ENCODE measurements around the gene BLTP3A. TPM values are rescaled to one million over a fixed set of nuclear protein-coding genes. Genes with fewer than 3 reads are reported as not detected.

The BLTP3A gene
- polyA plus RNA-seq, 1 donor from 2014 or later: 11.2 TPM

DNA sequence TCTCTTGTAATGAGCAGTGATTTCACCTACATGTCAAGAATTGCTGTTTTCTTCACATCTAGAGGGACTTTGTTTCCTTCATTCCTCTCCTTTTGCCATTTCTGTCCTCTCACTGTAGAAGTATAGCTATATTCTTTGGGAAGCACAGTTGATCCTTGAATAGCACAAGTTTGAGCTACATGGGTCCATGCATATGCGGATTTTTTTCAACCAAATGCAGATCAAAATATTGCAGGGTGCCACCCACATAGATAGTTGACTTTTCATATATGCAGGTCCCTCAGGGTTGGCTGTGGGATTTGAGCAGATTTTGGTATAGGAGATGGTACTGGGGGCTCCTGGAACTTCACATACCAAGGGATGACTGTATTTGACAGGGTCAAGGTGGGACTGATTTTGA, 41.1 kb downstream of the BLTP3A start:
- Histone ChIP-seq H3K4me3 (ENCODE audit: low read length) (no peak overlapping the region), H2AFZ (ENCODE audit: low read depth, low read length) (no peak overlapping the region), H3K27me3 (ENCODE audit: insufficient read depth, low read depth, low read length) (no peaks in the 10 kb centered on the region), H3K36me3 (ENCODE audit: insufficient read depth, low read length) (no peaks in the 10 kb centered on the region), H3K9me2 (ENCODE audit: insufficient read depth, low read length) (no peaks in the 10 kb centered on the region), H3K4me2 (ENCODE audit: low read length) (no peak overlapping the region), H3K27ac (ENCODE audit: low read length) (no peak overlapping the region), H3K9ac (ENCODE audit: low read length) (no peak overlapping the region), H3F3A (ENCODE audit: insufficient read depth, low read length, poor library complexity, severe bottlenecking) (no peaks in the 10 kb centered on the region), H3K9me3 (ENCODE audit: low read length) (no peaks in the 10 kb centered on the region), H4K20me1 (ENCODE audit: insufficient read depth) (no peaks in the 10 kb centered on the region), H3K79me2 (replicated peaks; ENCODE audit: insufficient read depth, low read length) (no peaks in the 10 kb centered on the region)
- no peak for TF ChIP-seq RAD21 (conservative IDR thresholded peaks at IDR 0.05)
- TF ChIP-seq, protein P1, sequence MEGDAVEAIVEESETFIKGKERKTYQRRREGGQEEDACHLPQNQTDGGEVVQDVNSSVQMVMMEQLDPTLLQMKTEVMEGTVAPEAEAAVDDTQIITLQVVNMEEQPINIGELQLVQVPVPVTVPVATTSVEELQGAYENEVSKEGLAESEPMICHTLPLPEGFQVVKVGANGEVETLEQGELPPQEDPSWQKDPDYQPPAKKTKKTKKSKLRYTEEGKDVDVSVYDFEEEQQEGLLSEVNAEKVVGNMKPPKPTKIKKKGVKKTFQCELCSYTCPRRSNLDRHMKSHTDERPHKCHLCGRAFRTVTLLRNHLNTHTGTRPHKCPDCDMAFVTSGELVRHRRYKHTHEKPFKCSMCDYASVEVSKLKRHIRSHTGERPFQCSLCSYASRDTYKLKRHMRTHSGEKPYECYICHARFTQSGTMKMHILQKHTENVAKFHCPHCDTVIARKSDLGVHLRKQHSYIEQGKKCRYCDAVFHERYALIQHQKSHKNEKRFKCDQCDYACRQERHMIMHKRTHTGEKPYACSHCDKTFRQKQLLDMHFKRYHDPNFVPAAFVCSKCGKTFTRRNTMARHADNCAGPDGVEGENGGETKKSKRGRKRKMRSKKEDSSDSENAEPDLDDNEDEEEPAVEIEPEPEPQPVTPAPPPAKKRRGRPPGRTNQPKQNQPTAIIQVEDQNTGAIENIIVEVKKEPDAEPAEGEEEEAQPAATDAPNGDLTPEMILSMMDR (IDR thresholded peaks at IDR 0.05; ENCODE audit: poor library complexity, severe bottlenecking): no peak
- TF ChIP-seq SMC3 (conservative IDR thresholded peaks at IDR 0.05; ENCODE audit: poor library complexity): no peak
- no peak for TF ChIP-seq EP300 (conservative IDR thresholded peaks at IDR 0.05; ENCODE audit: poor library complexity, severe bottlenecking)
- TF ChIP-seq EZH2 (IDR thresholded peaks at IDR 0.05; ENCODE audit: borderline replicate concordance, insufficient read depth, low read length, poor library complexity, severe bottlenecking): no peak
- no peak for TF ChIP-seq MXI1 (conservative IDR thresholded peaks at IDR 0.05; ENCODE audit: poor library complexity, severe bottlenecking)
- no peak for TF ChIP-seq TAF1 (IDR thresholded peaks at IDR 0.05; ENCODE audit: low read depth)
- TF ChIP-seq, protein P2, sequence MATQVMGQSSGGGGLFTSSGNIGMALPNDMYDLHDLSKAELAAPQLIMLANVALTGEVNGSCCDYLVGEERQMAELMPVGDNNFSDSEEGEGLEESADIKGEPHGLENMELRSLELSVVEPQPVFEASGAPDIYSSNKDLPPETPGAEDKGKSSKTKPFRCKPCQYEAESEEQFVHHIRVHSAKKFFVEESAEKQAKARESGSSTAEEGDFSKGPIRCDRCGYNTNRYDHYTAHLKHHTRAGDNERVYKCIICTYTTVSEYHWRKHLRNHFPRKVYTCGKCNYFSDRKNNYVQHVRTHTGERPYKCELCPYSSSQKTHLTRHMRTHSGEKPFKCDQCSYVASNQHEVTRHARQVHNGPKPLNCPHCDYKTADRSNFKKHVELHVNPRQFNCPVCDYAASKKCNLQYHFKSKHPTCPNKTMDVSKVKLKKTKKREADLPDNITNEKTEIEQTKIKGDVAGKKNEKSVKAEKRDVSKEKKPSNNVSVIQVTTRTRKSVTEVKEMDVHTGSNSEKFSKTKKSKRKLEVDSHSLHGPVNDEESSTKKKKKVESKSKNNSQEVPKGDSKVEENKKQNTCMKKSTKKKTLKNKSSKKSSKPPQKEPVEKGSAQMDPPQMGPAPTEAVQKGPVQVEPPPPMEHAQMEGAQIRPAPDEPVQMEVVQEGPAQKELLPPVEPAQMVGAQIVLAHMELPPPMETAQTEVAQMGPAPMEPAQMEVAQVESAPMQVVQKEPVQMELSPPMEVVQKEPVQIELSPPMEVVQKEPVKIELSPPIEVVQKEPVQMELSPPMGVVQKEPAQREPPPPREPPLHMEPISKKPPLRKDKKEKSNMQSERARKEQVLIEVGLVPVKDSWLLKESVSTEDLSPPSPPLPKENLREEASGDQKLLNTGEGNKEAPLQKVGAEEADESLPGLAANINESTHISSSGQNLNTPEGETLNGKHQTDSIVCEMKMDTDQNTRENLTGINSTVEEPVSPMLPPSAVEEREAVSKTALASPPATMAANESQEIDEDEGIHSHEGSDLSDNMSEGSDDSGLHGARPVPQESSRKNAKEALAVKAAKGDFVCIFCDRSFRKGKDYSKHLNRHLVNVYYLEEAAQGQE (IDR thresholded peaks at IDR 0.05; ENCODE audit: borderline replicate concordance): no peak
- TF ChIP-seq POLR2AphosphoS5 (IDR thresholded peaks at IDR 0.05): no peak

DNA sequence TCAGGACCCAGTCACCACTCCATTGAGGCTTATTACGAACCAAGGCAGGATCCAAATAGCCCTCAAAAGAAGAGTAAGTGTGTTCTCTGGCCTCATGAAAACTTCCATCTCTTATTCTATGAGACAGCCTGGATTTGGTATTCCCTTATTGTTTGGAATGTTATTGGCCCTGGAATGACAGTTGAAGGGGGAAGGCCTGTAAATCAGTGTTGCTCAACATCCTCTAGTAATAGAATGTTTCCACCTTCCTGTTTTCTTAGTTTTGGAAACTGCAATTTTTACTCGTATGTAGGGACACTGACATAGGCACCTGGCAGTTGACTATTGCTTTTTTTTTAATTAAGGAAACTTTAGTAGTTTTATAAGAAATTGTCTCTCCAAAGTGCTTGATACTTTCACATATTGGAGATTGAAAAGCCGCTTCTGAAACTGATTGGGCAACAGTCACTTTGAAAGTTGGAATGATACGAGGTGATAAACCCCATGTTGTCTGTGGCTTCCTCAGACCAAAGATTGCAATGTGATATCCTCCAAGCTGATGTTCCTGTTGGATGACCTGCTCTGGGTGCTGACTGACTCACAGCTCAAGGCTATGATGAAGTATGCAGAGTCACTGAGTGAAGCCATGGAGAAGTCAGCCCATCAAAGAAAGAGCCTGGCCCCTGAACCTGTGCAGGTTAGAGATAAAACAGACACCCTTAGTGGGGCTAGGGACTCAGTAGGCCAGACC, 43.1 kb downstream of the BLTP3A start:
- H3K36me3 ChIP-seq (ENCODE audit: insufficient read depth, low read length): no peaks in the 10 kb centered on the region
- H2AFZ ChIP-seq (ENCODE audit: low read depth, low read length): no peak overlapping the region
- no peak for TF ChIP-seq RAD21 (conservative IDR thresholded peaks at IDR 0.05)
- TF ChIP-seq EZH2 (IDR thresholded peaks at IDR 0.05; ENCODE audit: borderline replicate concordance, insufficient read depth, low read length, poor library complexity, severe bottlenecking): no peak
- TF ChIP-seq EP300 (conservative IDR thresholded peaks at IDR 0.05; ENCODE audit: poor library complexity, severe bottlenecking): no peak
- no peak for TF ChIP-seq SMC3 (conservative IDR thresholded peaks at IDR 0.05; ENCODE audit: poor library complexity)
- no peak for TF ChIP-seq TAF1 (IDR thresholded peaks at IDR 0.05; ENCODE audit: low read depth)
- TF ChIP-seq, protein P2 (IDR thresholded peaks at IDR 0.05; ENCODE audit: borderline replicate concordance): no peak
- TF ChIP-seq, protein P1 (IDR thresholded peaks at IDR 0.05; ENCODE audit: poor library complexity, severe bottlenecking): no peak
- TF ChIP-seq POLR2AphosphoS5 (IDR thresholded peaks at IDR 0.05): no peak
- no peak for TF ChIP-seq MXI1 (conservative IDR thresholded peaks at IDR 0.05; ENCODE audit: poor library complexity, severe bottlenecking)
- H3K4me2 ChIP-seq (ENCODE audit: low read length): no peak overlapping the region
- H3K9me3 ChIP-seq (ENCODE audit: low read length): no peaks in the 10 kb centered on the region
- no peak overlapping the region for H3K27ac ChIP-seq (ENCODE audit: low read length)
- H3F3A ChIP-seq (ENCODE audit: insufficient read depth, low read length, poor library complexity, severe bottlenecking): no peaks in the 10 kb centered on the region
- H3K79me2 ChIP-seq (replicated peaks; ENCODE audit: insufficient read depth, low read length): no peaks in the 10 kb centered on the region
- H3K9ac ChIP-seq (ENCODE audit: low read length): no peak overlapping the region
- H3K4me3 ChIP-seq (ENCODE audit: low read length): no peak overlapping the region
- H3K27me3 ChIP-seq (ENCODE audit: insufficient read depth, low read depth, low read length): no peaks in the 10 kb centered on the region
- H4K20me1 ChIP-seq (ENCODE audit: insufficient read depth): no peaks in the 10 kb centered on the region
- no peaks in the 10 kb centered on the region for H3K9me2 ChIP-seq (ENCODE audit: insufficient read depth, low read length)
